Transverse colon (tissue), 4 donors: ENCODE data around the gene LRRC37A.

ENCODE experiments used
- POLR2AphosphoS5 ChIP-seq, 3 donors: sonication (generic); formaldehyde crosslinking; IDR thresholded peaks; one replicate each; pipeline ENCODE4 v1.6.1; 2016; ENCODE audit warnings: antibody characterized with exemption in 3 of 3
- TF ChIP-seq, protein P1 (sequence below), 5 experiments: fragments of 200-600 bp in 3 of 5; fragments of 450-650 bp in 2 of 5; sonication (generic) in 3 of 5; IDR thresholded peaks; 1 replicate in 2 of 5; 2 replicates in 3 of 5; pipeline ENCODE4 v1.5.1; 2016 to 2017; ENCODE audit warnings: antibody characterized with exemption in 5 of 5, inconsistent platforms in 3 of 5, mild to moderate bottlenecking in 2 of 5, moderate library complexity in 1 of 5

- TF ChIP-seq POLR2AphosphoS5 (IDR thresholded peaks at IDR 0.05): no peak
- TF ChIP-seq, protein P1, sequence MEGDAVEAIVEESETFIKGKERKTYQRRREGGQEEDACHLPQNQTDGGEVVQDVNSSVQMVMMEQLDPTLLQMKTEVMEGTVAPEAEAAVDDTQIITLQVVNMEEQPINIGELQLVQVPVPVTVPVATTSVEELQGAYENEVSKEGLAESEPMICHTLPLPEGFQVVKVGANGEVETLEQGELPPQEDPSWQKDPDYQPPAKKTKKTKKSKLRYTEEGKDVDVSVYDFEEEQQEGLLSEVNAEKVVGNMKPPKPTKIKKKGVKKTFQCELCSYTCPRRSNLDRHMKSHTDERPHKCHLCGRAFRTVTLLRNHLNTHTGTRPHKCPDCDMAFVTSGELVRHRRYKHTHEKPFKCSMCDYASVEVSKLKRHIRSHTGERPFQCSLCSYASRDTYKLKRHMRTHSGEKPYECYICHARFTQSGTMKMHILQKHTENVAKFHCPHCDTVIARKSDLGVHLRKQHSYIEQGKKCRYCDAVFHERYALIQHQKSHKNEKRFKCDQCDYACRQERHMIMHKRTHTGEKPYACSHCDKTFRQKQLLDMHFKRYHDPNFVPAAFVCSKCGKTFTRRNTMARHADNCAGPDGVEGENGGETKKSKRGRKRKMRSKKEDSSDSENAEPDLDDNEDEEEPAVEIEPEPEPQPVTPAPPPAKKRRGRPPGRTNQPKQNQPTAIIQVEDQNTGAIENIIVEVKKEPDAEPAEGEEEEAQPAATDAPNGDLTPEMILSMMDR (IDR thresholded peaks at IDR 0.05): no peak
Observed at GRCh38 chr17:46262271-46262670, 32.7 kb upstream of the LRRC37A start.
